Neural cell (in vitro differentiated cells): Measurements from ENCODE around the gene MRTFA. TPM values are rescaled to one million over a fixed set of nuclear protein-coding genes. Genes with fewer than 3 reads are reported as not detected.
A peak's percentile ranks its signal among the peaks of the same experiment; 100 is the strongest.

Source experiments
- H2AFZ ChIP-seq: fragments of 200-600, 300-800 bp; sonication (generic), shearing (Covaris generic); 2 replicates; pipeline ENCODE4 v1.6.0; 2014; ENCODE audit warnings: low read depth, mild to moderate bottlenecking, antibody characterized with exemption, low read length, moderate library complexity
- H3F3A ChIP-seq: fragments of 200-600 bp; shearing (Covaris generic); 2 replicates; pipeline ENCODE4 v1.6.1; 2016; ENCODE audit warnings: mild to moderate bottlenecking, moderate library complexity, mixed read lengths, antibody characterized with exemption, low read length; ENCODE audit not compliant: insufficient read depth, poor library complexity, severe bottlenecking
- H3K27ac ChIP-seq: fragments of 200-600, 300-800 bp; sonication (generic), shearing (Covaris generic); 2 replicates; pipeline ENCODE4 v1.5.1; 2014; ENCODE audit warnings: mild to moderate bottlenecking, low read length, moderate library complexity
- H3K27me3 ChIP-seq: fragments of 300-800, 200-600 bp; sonication (generic), shearing (Covaris generic); 2 replicates; pipeline ENCODE4 v1.6.0; 2014; ENCODE audit warnings: mild to moderate bottlenecking, low read depth, low read length, moderate library complexity; ENCODE audit not compliant: insufficient read depth
- H3K36me3 ChIP-seq: fragments of 300-800, 200-600 bp; sonication (generic), shearing (Covaris generic); 2 replicates; pipeline ENCODE4 v1.5.1; 2014; ENCODE audit warnings: mild to moderate bottlenecking, antibody characterized with exemption, low read length, moderate library complexity; ENCODE audit not compliant: insufficient read depth
- H3K4me2 ChIP-seq: fragments of 300-800, 200-600 bp; sonication (generic), shearing (Covaris generic); 2 replicates; pipeline ENCODE4 v1.6.0; 2014; ENCODE audit warnings: mild to moderate bottlenecking, low read length
- H3K4me3 ChIP-seq: fragments of 300-800, 200-600 bp; sonication (generic), shearing (Covaris generic); 2 replicates; pipeline ENCODE4 v1.5.1; 2014; ENCODE audit warnings: mild to moderate bottlenecking, low read length, moderate library complexity
- H3K79me2 ChIP-seq: fragments of 200-600 bp; shearing (Covaris generic); replicated peaks from 2 replicates; pipeline ENCODE4 v1.6.0; 2014; ENCODE audit warnings: mild to moderate bottlenecking, low read length, moderate library complexity; ENCODE audit not compliant: insufficient read depth
- H3K9ac ChIP-seq: fragments of 300-800, 200-600 bp; sonication (generic), shearing (Covaris generic); 2 replicates; pipeline ENCODE4 v1.6.1; 2016; ENCODE audit warnings: mild to moderate bottlenecking, low read length, mixed read lengths
- H3K9me2 ChIP-seq: fragments of 200-600 bp; shearing (Covaris generic); 2 replicates; pipeline ENCODE4 v1.6.1; 2016; ENCODE audit warnings: mild to moderate bottlenecking, low read length, mixed read lengths; ENCODE audit not compliant: insufficient read depth
- H3K9me3 ChIP-seq: fragments of 200-600, 300-800 bp; sonication (generic), shearing (Covaris generic); 2 replicates; pipeline ENCODE4 v1.6.1; 2016; ENCODE audit warnings: mild to moderate bottlenecking, mixed run types, low read length, moderate library complexity, mixed read lengths
- H4K20me1 ChIP-seq: fragments of 200-600 bp; shearing (Covaris generic); 2 replicates; pipeline ENCODE4 v1.6.1; 2016; ENCODE audit warnings: mild to moderate bottlenecking, mixed run types; ENCODE audit not compliant: insufficient read depth
- EP300 ChIP-seq: fragments of 450-650 bp; conservative IDR thresholded peaks from 2 replicates; pipeline ENCODE4 v1.6.1; 2014; ENCODE audit warnings: antibody characterized with exemption, mild to moderate bottlenecking, moderate library complexity; ENCODE audit not compliant: poor library complexity, severe bottlenecking
- EZH2 ChIP-seq: fragments of 200-600, 300-800 bp; shearing (Covaris generic), sonication (generic); IDR thresholded peaks from 2 replicates; pipeline ENCODE4 v1.6.1; 2014; ENCODE audit warnings: antibody characterized with exemption, low read length, borderline replicate concordance, mild to moderate bottlenecking; ENCODE audit not compliant: insufficient read depth, poor library complexity, severe bottlenecking
- MXI1 ChIP-seq: fragments of 450-650 bp; conservative IDR thresholded peaks from 2 replicates; pipeline ENCODE4 v1.6.1; 2014; ENCODE audit warnings: antibody characterized with exemption, mild to moderate bottlenecking; ENCODE audit not compliant: poor library complexity, severe bottlenecking
- POLR2AphosphoS5 ChIP-seq: IDR thresholded peaks from 2 replicates; pipeline ENCODE4 v1.6.1; 2012
- RAD21 ChIP-seq: fragments of 450-650 bp; conservative IDR thresholded peaks from 2 replicates; pipeline ENCODE4 v1.6.1; 2014; ENCODE audit warnings: antibody characterized with exemption, mild to moderate bottlenecking, moderate library complexity
- SMC3 ChIP-seq: fragments of 450-650 bp; conservative IDR thresholded peaks from 2 replicates; pipeline ENCODE4 v1.6.1; 2014; ENCODE audit warnings: antibody characterized with exemption, mild to moderate bottlenecking, moderate library complexity; ENCODE audit not compliant: poor library complexity
- TAF1 ChIP-seq: IDR thresholded peaks from 2 replicates; pipeline ENCODE4 v1.6.1; 2012; ENCODE audit warnings: low read depth
- polyA minus RNA-seq: library from RNA; depleted of rRNA, polyadenylated mRNA; stranded (reverse); fragments of >200 nt; gene quantifications from 2 replicates; pipeline ENCODE4 v1.2.3, GENCODE V29; 2014
- polyA plus RNA-seq: library from polyadenylated mRNA; depleted of rRNA; stranded (reverse); fragments of >200 nt; gene quantifications from 2 replicates; pipeline ENCODE4 v1.2.3, GENCODE V29; 2014
- TF ChIP-seq, protein P1 (sequence below): fragments of 450-650 bp; IDR thresholded peaks from 2 replicates; pipeline ENCODE4 v1.5.1; 2014; ENCODE audit warnings: antibody characterized with exemption, mild to moderate bottlenecking, moderate library complexity; ENCODE audit not compliant: poor library complexity, severe bottlenecking
- TF ChIP-seq, protein P2 (sequence below): IDR thresholded peaks from 2 replicates; pipeline ENCODE4 v1.6.1; 2012; ENCODE audit warnings: borderline replicate concordance

MRTFA gene
- polyA plus RNA-seq (19.3 and 25.6 TPM in 2 replicates), polyA minus RNA-seq (54.3 and 57.4 TPM in 2 replicates)

DNA sequence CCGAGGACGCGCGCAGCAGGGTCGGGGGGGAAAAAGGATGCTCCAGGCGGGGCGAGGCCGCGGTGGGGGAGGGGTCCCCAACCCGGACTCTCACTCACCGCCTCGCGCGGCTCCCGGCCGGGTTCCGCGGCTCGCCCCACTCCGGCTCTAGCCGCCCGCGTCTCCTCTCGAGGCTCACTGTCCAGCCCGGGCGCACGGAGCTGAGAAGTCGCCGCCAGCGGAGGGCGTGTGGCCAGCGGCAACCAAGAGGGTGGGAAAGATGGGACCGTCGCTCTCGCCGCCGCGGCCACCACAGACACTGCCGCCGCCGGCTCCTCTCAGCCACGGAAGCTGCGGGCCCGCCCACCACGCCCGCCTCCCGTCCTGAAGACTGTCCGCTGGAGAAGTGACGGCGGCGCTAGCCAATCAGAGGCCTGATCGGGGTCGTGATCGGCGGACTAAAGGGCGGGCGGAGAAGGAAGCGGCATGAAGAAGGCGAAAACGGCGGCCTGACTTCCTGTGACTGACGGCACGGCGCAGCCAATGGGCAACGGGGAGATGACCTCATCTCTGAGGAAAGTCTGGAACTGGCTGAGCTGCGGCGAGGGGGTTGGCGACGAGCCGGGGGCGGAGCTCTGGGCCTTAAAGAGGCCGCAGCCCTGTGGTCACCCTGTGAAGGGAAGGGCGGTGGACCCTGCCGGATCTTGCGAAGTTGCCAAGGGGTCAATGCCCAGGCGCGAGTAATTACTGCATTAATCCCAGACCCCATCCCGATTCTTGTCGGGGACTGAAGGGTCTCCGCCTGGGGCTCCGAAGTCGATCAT is at the start of gene MRTFA:
MRTFA (minus strand) TSS at position 340 of the 803 bp plus-strand sequence.
- Histone ChIP-seq H3F3A (no peaks in the 10 kb centered on the region), H2AFZ (peak within 1 kb of the TSS; percentile 99), H3K9me2 (no peaks in the 10 kb centered on the region), H3K4me2 (peak within 1 kb of the TSS; percentile 83), H4K20me1 (no peaks in the 10 kb centered on the region), H3K9me3 (no peaks in the 10 kb centered on the region), H3K9ac (peak within 1 kb of the TSS; percentile 94), H3K36me3 (no peaks in the 10 kb centered on the region), H3K27me3 (no peaks in the 10 kb centered on the region), H3K4me3 (peak within 1 kb of the TSS; percentile 78), H3K27ac (peak within 1 kb of the TSS; percentile 91), H3K79me2 (peaks cover 43% of the 10 kb centered on the region)
- no peak for TF ChIP-seq EZH2
- TF ChIP-seq MXI1 = peak; percentile 77
- TF ChIP-seq SMC3 = peak; percentile 31
- TF ChIP-seq, protein P1, sequence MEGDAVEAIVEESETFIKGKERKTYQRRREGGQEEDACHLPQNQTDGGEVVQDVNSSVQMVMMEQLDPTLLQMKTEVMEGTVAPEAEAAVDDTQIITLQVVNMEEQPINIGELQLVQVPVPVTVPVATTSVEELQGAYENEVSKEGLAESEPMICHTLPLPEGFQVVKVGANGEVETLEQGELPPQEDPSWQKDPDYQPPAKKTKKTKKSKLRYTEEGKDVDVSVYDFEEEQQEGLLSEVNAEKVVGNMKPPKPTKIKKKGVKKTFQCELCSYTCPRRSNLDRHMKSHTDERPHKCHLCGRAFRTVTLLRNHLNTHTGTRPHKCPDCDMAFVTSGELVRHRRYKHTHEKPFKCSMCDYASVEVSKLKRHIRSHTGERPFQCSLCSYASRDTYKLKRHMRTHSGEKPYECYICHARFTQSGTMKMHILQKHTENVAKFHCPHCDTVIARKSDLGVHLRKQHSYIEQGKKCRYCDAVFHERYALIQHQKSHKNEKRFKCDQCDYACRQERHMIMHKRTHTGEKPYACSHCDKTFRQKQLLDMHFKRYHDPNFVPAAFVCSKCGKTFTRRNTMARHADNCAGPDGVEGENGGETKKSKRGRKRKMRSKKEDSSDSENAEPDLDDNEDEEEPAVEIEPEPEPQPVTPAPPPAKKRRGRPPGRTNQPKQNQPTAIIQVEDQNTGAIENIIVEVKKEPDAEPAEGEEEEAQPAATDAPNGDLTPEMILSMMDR = no peak
- TF ChIP-seq, protein P2, sequence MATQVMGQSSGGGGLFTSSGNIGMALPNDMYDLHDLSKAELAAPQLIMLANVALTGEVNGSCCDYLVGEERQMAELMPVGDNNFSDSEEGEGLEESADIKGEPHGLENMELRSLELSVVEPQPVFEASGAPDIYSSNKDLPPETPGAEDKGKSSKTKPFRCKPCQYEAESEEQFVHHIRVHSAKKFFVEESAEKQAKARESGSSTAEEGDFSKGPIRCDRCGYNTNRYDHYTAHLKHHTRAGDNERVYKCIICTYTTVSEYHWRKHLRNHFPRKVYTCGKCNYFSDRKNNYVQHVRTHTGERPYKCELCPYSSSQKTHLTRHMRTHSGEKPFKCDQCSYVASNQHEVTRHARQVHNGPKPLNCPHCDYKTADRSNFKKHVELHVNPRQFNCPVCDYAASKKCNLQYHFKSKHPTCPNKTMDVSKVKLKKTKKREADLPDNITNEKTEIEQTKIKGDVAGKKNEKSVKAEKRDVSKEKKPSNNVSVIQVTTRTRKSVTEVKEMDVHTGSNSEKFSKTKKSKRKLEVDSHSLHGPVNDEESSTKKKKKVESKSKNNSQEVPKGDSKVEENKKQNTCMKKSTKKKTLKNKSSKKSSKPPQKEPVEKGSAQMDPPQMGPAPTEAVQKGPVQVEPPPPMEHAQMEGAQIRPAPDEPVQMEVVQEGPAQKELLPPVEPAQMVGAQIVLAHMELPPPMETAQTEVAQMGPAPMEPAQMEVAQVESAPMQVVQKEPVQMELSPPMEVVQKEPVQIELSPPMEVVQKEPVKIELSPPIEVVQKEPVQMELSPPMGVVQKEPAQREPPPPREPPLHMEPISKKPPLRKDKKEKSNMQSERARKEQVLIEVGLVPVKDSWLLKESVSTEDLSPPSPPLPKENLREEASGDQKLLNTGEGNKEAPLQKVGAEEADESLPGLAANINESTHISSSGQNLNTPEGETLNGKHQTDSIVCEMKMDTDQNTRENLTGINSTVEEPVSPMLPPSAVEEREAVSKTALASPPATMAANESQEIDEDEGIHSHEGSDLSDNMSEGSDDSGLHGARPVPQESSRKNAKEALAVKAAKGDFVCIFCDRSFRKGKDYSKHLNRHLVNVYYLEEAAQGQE = peak; percentile 79
- TF ChIP-seq POLR2AphosphoS5 = peak; percentile 90
- peak; percentile 30 for TF ChIP-seq EP300
- TF ChIP-seq TAF1 = peak; percentile 93
- TF ChIP-seq RAD21 = peak; percentile 47

DNA sequence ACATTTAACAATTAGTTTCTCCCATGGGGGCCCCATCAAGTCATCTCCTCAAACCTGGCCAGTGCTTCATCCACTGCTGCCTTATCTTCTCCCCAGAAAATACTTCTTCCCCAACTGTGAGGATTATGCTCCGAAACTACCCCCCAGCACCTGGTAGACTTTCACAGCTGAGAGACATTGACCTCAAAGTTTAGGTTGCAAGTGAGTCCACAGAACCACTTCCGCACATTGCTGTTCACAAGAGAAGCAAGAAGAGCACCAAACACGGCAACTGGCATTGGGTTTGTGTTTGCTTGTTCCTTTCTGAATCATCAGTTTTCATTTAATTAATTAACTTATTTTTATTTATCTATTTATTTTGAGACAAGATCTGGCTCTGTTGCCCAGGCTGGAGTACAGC is 48.9 kb upstream of the MRTFA start:
- no peaks in the 10 kb centered on the region for H3K36me3 ChIP-seq
- H4K20me1 ChIP-seq = no peaks in the 10 kb centered on the region
- no peaks in the 10 kb centered on the region for H3K9me2 ChIP-seq
- H3K27me3 ChIP-seq = no peaks in the 10 kb centered on the region
- TF ChIP-seq RAD21 = no peak
- no peak for TF ChIP-seq EP300
- no peak for TF ChIP-seq POLR2AphosphoS5
- no peak for TF ChIP-seq TAF1
- no peak for TF ChIP-seq MXI1
- TF ChIP-seq, protein P2 = no peak
- TF ChIP-seq EZH2 = no peak
- H3K4me2 ChIP-seq = no peak overlapping the region
- no peak overlapping the region for H3K27ac ChIP-seq
- no peak overlapping the region for H2AFZ ChIP-seq
- no peak overlapping the region for H3K9ac ChIP-seq
- no peaks in the 10 kb centered on the region for H3K79me2 ChIP-seq
- no peaks in the 10 kb centered on the region for H3K9me3 ChIP-seq
- no peaks in the 10 kb centered on the region for H3F3A ChIP-seq
- H3K4me3 ChIP-seq = no peak overlapping the region
